WTC11 (cell line): Measurements from ENCODE around the gene BRD1. TPM values are rescaled to one million over a fixed set of nuclear protein-coding genes. Genes with fewer than 3 reads are reported as not detected.

ENCODE experiments used
- ATAC-seq: fragments of 200-7000 bp; cut with Tn5 transposase; 2 replicates; pipeline ENCODE4 v1.10.0; 2021; ENCODE audit warnings: mild to moderate bottlenecking, moderate library complexity
- CTCF ChIA-PET: fragments of 300-600 bp; sonication (Branson Sonifier 250); formaldehyde crosslinking; loops from one replicate; lab custom pipeline; 2021; ENCODE audit warnings: antibody characterized with exemption; lab: Charles Lee
- POLR2A ChIA-PET: fragments of 350-600 bp; sonication (Branson Sonifier 250); formaldehyde crosslinking; loops from one replicate; lab custom pipeline; 2021; ENCODE audit warnings: antibody characterized with exemption; lab: Charles Lee
- DNase-seq: peaks from one replicate; pipeline ENCODE4 v3.0.0; 2021; ENCODE audit warnings: low spot score
- H3K27ac Mint-ChIP-seq: 2 replicates; pipeline ENCODE4 v1.8.0; 2021; ENCODE audit warnings: mixed read lengths
- H3K27me3 Mint-ChIP-seq: 2 replicates; pipeline ENCODE4 v1.8.0; 2021; ENCODE audit warnings: low read depth, mild to moderate bottlenecking, moderate library complexity, mixed read lengths
- H3K36me3 Mint-ChIP-seq: 2 replicates; pipeline ENCODE4 v1.8.0; 2021; ENCODE audit warnings: mixed read lengths
- H3K4me1 Mint-ChIP-seq: 2 replicates; pipeline ENCODE4 v1.8.0; 2022; ENCODE audit warnings: mixed read lengths
- H3K4me3 Mint-ChIP-seq: 2 replicates; pipeline ENCODE4 v1.8.0; 2021; ENCODE audit warnings: mild to moderate bottlenecking, moderate library complexity, mixed read lengths
- H3K9me3 Mint-ChIP-seq: 2 replicates; pipeline ENCODE4 v1.8.0; 2021; ENCODE audit warnings: mixed read lengths
- CREB1 ChIP-seq: sonication (generic); formaldehyde crosslinking; IDR thresholded peaks from 2 replicates; pipeline ENCODE4 v1.8.0; 2023; ENCODE audit warnings: mild to moderate bottlenecking, missing genetic modification reagents
- E2F1 ChIP-seq: sonication (generic); formaldehyde crosslinking; IDR thresholded peaks from 2 replicates; pipeline ENCODE4 v1.8.0; 2022; ENCODE audit warnings: mild to moderate bottlenecking, missing genetic modification reagents
- E2F4 ChIP-seq: sonication (generic); formaldehyde crosslinking; IDR thresholded peaks from 2 replicates; pipeline ENCODE4 v1.8.1; 2022; ENCODE audit warnings: low read depth, mild to moderate bottlenecking, moderate library complexity, missing genetic modification reagents, borderline replicate concordance
- EMX1 ChIP-seq: fragments of 250-450 bp; sonication (Bioruptor Pico); IDR thresholded peaks from 2 replicates; pipeline ENCODE4 v1.8.0; 2021; ENCODE audit warnings: mild to moderate bottlenecking
- ERG ChIP-seq: fragments of 250-450 bp; sonication (Bioruptor Pico); IDR thresholded peaks from 2 replicates; pipeline ENCODE4 v1.8.0; 2021; ENCODE audit warnings: mild to moderate bottlenecking
- ETV6 ChIP-seq: sonication (generic); formaldehyde crosslinking; IDR thresholded peaks from 2 replicates; pipeline ENCODE4 v1.8.1; 2022; ENCODE audit warnings: mild to moderate bottlenecking, missing genetic modification reagents
- FOXJ3 ChIP-seq: sonication (generic); formaldehyde crosslinking; IDR thresholded peaks from 2 replicates; pipeline ENCODE4 v1.9.0; 2021; ENCODE audit warnings: missing genetic modification reagents, mild to moderate bottlenecking, borderline replicate concordance
- GABPB1 ChIP-seq: sonication (generic); formaldehyde crosslinking; IDR thresholded peaks from 2 replicates; pipeline ENCODE4 v1.8.1; 2023; ENCODE audit warnings: mild to moderate bottlenecking, missing genetic modification reagents
- IRF1 ChIP-seq: sonication (generic); formaldehyde crosslinking; IDR thresholded peaks from 2 replicates; pipeline ENCODE4 v1.8.0; 2023; ENCODE audit warnings: missing genetic modification reagents
- IRF2 ChIP-seq: sonication (generic); formaldehyde crosslinking; IDR thresholded peaks from 2 replicates; pipeline ENCODE4 v1.8.0; 2022; ENCODE audit warnings: low read depth, missing genetic modification reagents, borderline replicate concordance
- JAZF1 ChIP-seq: fragments of 250-450 bp; sonication (Bioruptor Pico); IDR thresholded peaks from 2 replicates; pipeline ENCODE4 v1.9.0; 2021; ENCODE audit warnings: moderate library complexity, mild to moderate bottlenecking, inconsistent platforms
- NFATC4 ChIP-seq: fragments of 250-450 bp; sonication (Bioruptor Pico); IDR thresholded peaks from 2 replicates; pipeline ENCODE4 v1.9.0; 2021; ENCODE audit warnings: mild to moderate bottlenecking
- NFE2L1 ChIP-seq: sonication (generic); formaldehyde crosslinking; IDR thresholded peaks from 2 replicates; pipeline ENCODE4 v1.8.1; 2023; ENCODE audit warnings: missing genetic modification reagents
- PREB ChIP-seq: sonication (generic); formaldehyde crosslinking; IDR thresholded peaks from 2 replicates; pipeline ENCODE4 v1.8.1; 2022; ENCODE audit warnings: mild to moderate bottlenecking, missing genetic modification reagents, moderate library complexity, borderline replicate concordance
- SMAD3 ChIP-seq: sonication (generic); formaldehyde crosslinking; IDR thresholded peaks from 2 replicates; pipeline ENCODE4 v1.8.0; 2022; ENCODE audit warnings: missing genetic modification reagents, mild to moderate bottlenecking, borderline replicate concordance
- SMAD4 ChIP-seq: sonication (generic); formaldehyde crosslinking; IDR thresholded peaks from 2 replicates; pipeline ENCODE4 v1.8.0; 2022; ENCODE audit warnings: mild to moderate bottlenecking, missing genetic modification reagents
- SOX15 ChIP-seq: fragments of 250-450 bp; sonication (Bioruptor Pico); IDR thresholded peaks from 2 replicates; pipeline ENCODE4 v1.9.0; 2021; ENCODE audit warnings: mild to moderate bottlenecking
- SP1 ChIP-seq: sonication (generic); formaldehyde crosslinking; conservative IDR thresholded peaks from 2 replicates; pipeline ENCODE4 v1.8.1; 2022; ENCODE audit warnings: missing genetic modification reagents
- ZBTB21 ChIP-seq: sonication (generic); formaldehyde crosslinking; IDR thresholded peaks from 2 replicates; pipeline ENCODE4 v1.8.1; 2023; ENCODE audit warnings: mild to moderate bottlenecking, missing genetic modification reagents, borderline replicate concordance
- ZNF121 ChIP-seq: sonication (generic); formaldehyde crosslinking; IDR thresholded peaks from 2 replicates; pipeline ENCODE4 v1.8.0; 2023; ENCODE audit warnings: missing genetic modification reagents
- ZNF263 ChIP-seq: sonication (generic); formaldehyde crosslinking; IDR thresholded peaks from 2 replicates; pipeline ENCODE4 v1.8.1; 2022; ENCODE audit warnings: low read depth, mild to moderate bottlenecking, moderate library complexity, missing genetic modification reagents
- ZNF671 ChIP-seq: fragments of 250-450 bp; sonication (Bioruptor Pico); IDR thresholded peaks from 2 replicates; pipeline ENCODE4 v1.8.0; 2021; ENCODE audit warnings: mild to moderate bottlenecking
- ZSCAN18 ChIP-seq: fragments of 250-450 bp; sonication (Bioruptor Pico); IDR thresholded peaks from 2 replicates; pipeline ENCODE4 v2.1.2; 2022; ENCODE audit warnings: mild to moderate bottlenecking, moderate library complexity
- total RNA-seq: library from RNA; stranded (reverse); gene quantifications from 3 replicates; pipeline ENCODE4 v1.2.3, GENCODE V29; 2021

Gene BRD1
- total RNA-seq, 1 experiment from 2014 or later = 36.6 TPM

GRCh38 chr22:49753276-49753890 lies 74.3 kb downstream of the BRD1 start:
- no peak for DNase-seq
- TF ChIP-seq ZNF121 (CRISPR knock-in tag) (no peak), ZNF671 (CRISPR knock-in tag) (no peak), ERG (CRISPR knock-in tag) (no peak), ZSCAN18 (no peak), SMAD3 (CRISPR knock-in tag) (no peak), JAZF1 (no peak), FOXJ3 (CRISPR knock-in tag) (no peak), SOX15 (CRISPR knock-in tag) (no peak), ETV6 (CRISPR knock-in tag) (no peak), IRF1 (no peak), GABPB1 (CRISPR knock-in tag) (no peak), ZBTB21 (CRISPR knock-in tag) (no peak), E2F4 (CRISPR knock-in tag) (no peak), IRF2 (CRISPR knock-in tag) (no peak), SP1 (CRISPR knock-in tag) (no peak), PREB (CRISPR knock-in tag) (no peak), SMAD4 (CRISPR knock-in tag) (no peak), NFATC4 (CRISPR knock-in tag) (no peak), CREB1 (CRISPR knock-in tag) (no peak)
- POLR2A ChIA-PET = no interaction called here
- CTCF ChIA-PET = interaction anchor here (0.7 to 1.2 kb wide), 2 partner anchors 29 to 303 kb away, joined by 3 to 4 read pairs; no protein-coding TSS in a partner anchor
- H3K4me1 Mint-ChIP-seq = no peaks in the 10 kb centered on the region
- H3K9me3 Mint-ChIP-seq = peaks cover 15% of the 10 kb centered on the region
- H3K27me3 Mint-ChIP-seq = peaks cover 4% of the 10 kb centered on the region
- no peak overlapping the region for H3K27ac Mint-ChIP-seq
- no peak overlapping the region for H3K4me3 Mint-ChIP-seq
- no peaks in the 10 kb centered on the region for H3K36me3 Mint-ChIP-seq
- ATAC-seq = no peak

GRCh38 chr22:49752598-49753091 lies 75.0 kb downstream of the BRD1 start:
- DNase-seq = no peak
- no peak overlapping the region for H3K4me3 Mint-ChIP-seq
- H3K27me3 Mint-ChIP-seq = peaks cover 4% of the 10 kb centered on the region
- CTCF ChIA-PET = interaction anchor here (0.7 kb wide), 1 partner anchor 303 kb away, joined by 3 read pairs; no protein-coding TSS in a partner anchor
- H3K36me3 Mint-ChIP-seq = peaks cover 3% of the 10 kb centered on the region
- no peak for TF ChIP-seq NFE2L1 (CRISPR knock-in tag)
- TF ChIP-seq EMX1 (CRISPR knock-in tag) = no peak
- no peak for TF ChIP-seq E2F1
- no peak for TF ChIP-seq ZNF263 (CRISPR knock-in tag)
- no peak overlapping the region for H3K27ac Mint-ChIP-seq
- ATAC-seq = no peak
- 0 out of 2 replicates have a peak, but pooled peaks cover 2% of the 10 kb centered on the region for H3K4me1 Mint-ChIP-seq
- POLR2A ChIA-PET = no interaction called here
- H3K9me3 Mint-ChIP-seq = peaks cover 21% of the 10 kb centered on the region
